GM18511 (cell line): Measurements from ENCODE around the gene FRMPD3.
A peak's percentile ranks its signal among the peaks of the same experiment; 100 is the strongest.
"Not testable (repeated sequence)": the region's sequence is repeated elsewhere in the genome, so short reads cannot be mapped to it uniquely, and the experiment has no call there.

Experiments
- ATAC-seq: cut with Tn5 transposase; IDR thresholded peaks from one replicate; pipeline ENCODE4 v1.9.1; 2021; ENCODE audit warnings: mild to moderate bottlenecking, moderate library complexity; ENCODE audit not compliant: unreplicated experiment

FRMPD3 gene

DNA sequence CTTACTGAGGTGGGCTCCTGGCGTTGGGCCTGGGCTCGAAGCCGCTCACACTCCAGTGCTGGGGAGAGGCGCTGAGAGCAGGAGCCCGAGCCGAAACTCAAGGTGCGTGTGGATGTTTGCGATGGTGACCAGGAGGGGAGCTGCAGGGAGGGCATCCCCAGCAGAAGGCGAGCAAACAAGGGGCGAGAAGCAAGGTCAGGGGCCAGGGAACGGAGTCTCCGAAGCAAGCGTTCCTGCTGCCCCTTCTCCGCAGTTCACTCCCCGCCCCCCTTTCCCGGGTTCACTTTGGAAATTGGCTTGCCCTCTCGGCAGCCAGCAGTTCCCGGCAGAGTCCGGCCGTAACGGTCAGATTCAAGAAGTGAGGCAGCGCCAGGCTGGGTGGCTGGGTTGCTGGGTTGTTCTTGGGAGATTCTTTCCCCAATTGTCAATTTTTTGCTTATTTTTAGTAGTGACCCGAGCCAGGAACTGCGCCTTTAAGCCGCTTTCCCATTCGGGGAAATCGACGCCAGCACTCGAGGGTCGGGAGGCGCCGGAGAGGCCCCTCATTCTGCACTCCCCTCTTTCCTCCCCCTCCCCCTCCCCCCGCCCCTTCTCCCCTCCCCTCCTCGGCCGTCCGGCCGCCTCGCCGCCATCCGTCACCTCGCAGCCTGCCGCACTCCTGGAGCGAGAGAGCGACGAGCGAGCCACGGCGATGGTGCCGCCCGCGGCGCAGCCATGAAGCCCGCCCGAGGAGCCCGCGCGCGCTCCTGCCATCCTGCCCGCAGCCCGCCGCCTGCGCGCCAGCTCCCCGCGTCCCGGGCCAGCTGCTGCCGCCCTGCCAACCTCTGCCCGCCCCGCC is at the start of gene FRMPD3:
TSS of gene FRMPD3 (plus strand) at position 655 of the 838 bp plus-strand sequence. CDS start 76,937 bp downstream, outside the sequence.
- no peak for ATAC-seq

DNA sequence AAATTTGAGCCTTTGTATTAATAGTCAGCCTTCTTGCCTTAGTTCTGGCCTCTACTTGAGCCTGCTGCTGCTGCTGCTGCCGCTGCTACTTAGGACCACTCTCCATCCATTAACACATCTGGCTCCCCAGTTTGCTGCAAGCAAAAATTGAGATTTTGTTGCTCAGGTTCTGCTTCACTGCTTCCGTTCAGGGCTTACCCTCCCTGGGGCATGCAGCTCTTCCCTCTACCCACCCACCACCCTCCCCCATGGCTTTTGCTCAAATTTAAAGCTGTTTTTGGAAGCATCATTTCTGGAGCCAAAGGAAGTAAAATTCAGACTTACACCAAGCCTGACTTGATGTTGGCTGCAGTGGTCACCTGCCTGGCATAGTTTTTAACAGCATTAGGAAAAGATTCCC is 28.9 kb upstream of the FRMPD3 start:
- no peak for ATAC-seq

DNA sequence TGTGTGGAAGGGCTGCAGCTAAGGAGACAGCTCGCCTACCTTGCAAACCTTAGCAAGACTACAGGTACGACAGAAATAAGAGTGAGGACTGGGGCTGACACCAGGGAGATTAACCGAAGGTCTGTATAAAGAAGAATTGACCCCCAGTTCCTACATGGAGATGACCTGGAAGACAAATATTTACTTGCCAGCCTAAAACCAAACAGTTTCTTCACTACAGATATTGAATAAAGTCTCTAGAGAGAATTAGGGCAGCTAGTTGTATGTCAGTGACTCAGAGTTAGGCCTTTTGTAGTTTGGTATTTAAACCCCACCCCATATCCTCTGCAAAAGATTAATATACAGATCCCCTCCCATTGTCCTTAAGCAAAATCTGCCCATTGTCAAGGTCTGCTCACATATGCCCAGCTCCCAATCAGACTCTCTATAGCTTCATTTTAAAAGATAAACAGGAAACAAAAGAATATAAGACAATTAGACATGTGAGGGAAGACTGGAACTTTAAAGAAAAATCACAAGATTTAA is 28.1 kb upstream of the FRMPD3 start:
- ATAC-seq: no peak

DNA sequence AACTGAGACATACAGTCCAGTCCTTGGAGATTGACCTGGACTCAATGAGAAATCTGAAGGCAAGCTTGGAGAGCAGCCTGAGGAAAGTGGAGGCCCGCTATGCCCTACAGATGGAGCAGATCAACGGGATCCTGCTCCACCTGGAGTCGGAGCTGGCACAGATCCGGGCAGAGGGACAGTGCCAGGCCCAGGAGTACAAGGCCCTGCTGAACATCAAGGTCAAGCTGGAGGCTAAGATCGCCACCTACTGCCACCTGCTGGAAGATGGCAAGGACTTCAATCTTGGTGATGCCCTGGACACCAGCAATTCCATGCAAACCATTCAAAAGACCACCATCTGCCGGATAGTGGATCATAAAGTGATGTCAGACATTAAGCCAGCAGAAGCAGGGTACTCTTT is 20.4 kb upstream of the FRMPD3 start:
- no peak for ATAC-seq

DNA sequence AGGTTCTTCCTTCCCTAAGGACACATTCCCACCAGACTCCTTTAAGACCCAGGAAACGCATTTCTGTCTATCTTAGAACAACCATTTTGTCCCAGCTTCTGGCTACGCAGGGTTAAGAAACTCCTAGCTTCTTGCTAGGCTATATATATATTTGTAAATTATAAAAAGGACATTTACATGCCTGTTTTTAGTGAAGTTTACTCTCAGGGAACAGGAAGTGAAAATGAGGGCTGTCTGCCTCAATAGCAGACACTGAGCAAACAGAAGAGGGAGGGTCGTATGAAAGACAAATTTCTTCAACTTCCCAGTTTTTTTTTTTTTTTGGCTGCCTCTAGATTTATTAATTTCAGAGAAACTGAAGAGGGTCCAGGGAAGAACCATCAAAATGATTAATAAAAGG is 9.3 kb upstream of the FRMPD3 start:
- ATAC-seq: no peak

DNA sequence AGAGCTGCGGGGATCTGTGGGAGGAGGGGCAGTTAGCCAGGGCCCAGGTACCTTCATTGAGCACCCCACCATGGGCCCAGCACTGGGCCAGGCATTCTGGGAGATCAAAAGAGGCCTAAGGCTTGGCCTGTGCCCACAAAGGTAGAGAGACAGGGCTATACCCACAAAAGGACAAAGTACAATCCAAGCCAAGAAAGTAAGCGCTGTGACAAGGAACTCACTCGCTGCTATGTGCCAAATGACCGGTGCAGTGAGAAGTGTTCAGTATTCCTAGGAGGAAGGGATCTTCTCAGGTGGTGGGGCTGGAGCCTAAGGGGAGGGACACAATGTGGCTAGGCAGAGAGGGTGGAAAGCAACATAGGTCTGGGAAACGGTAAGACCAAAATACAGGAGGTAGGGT is 8.8 kb upstream of the FRMPD3 start:
- ATAC-seq: no peak

DNA sequence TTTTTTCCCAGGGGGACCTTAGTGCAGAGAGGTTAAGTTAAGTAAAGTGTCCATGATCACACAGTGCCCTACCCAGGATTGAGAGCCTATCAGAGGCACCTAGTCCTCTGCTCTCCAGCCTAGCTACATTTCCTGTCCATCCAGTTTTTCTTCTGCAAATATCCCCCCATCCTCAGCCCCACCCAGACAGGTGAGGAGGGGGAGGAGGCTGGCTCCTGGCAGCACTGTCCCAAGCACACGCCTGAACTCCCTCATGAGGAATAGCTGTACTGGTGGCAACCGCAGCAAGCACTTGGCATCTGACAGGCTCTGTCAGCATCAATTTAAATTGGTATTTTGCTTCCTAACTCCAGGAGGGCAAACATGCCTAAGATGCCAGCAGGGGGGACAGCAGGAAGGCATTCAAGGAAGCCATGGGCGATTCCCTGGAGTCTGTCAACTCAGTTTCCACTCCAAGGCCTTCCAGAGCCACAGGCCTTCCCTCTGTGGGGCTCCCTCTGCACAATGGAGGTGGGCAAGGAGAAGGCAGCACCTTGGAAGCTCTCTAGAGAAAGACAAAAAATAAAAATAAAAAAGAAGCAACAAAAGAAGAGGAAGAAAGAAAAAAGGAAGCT is 6.4 kb upstream of the FRMPD3 start:
- no peak for ATAC-seq

DNA sequence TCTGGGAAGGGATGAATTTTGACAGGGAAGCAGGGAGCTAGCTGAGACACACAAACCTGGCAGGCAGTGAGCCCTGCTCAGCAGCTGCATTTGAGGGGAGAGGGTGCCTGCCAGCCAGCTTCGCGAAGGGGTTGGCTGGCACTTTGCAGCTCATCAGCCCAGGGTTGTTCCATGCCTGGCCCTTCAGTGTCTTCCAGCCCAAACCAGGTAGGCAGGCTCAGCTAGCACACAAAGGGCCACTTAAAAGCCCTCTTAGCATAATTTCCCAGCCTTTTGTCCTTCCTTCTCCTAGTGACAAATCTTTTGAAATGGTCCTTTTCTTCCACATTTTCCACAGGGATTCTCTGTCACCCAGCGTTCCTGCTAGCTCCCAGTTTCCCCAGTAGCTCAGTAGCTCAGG is 4.3 kb upstream of the FRMPD3 start:
- ATAC-seq: no peak

DNA sequence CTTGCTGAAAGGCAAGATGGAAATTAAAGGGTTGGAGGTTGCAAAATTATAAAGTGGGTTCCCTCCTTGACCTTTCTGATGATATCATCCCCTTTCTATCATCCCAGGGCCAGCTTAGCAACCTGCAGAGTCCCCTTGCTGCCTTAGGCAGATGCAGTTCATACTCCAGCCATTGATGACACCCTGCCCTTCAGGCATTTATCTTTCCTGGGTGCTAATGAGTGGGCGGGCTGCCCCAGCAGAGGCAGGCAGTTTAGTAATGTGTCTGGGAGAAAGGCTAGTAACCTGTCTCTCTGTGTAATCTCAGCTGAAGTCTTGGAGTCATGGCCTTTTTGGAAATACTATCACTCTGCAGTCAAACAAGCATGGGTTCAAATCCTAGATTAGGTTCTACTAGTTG is 3.8 kb upstream of the FRMPD3 start:
- no peak for ATAC-seq

DNA sequence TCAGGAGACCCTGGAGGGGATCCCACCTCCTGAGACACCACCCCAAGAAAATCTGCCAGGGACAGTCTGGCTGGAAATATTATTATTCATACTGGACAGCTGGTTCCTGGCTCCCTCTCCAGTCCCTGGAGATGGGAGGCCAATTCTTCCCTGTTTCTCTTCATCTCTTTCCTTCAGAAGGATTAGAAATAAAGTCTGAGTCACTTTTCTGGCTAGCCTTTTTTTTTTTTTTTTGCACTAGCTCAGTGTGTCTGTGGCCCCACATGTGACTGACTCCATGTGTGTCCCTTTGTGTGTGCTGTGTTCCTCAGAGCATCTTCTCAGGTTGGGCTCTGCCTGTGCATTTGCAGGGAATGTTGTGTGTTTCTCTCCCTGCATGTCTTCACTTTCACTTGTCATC is 1.8 kb upstream of the FRMPD3 start:
- no peak for ATAC-seq

DNA sequence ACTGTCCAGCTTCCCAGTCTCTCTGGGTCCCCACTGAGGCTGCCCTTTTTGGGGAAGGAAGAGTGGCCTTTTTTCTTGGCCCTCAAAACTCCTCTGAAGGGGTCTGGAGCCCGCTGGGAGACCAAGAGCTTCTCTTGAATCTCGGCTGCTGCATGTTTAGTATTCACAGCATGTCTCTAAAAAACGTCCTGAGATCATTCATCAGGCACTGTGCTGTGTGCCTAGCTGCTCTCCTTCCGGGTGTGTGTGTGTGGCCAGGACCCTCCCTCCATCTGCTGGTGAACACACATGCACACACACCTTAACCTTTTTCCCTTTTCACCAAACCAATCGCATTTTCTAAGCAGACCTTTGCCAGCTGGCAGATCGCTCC is 841 bp upstream of the FRMPD3 start:
- no peak for ATAC-seq

DNA sequence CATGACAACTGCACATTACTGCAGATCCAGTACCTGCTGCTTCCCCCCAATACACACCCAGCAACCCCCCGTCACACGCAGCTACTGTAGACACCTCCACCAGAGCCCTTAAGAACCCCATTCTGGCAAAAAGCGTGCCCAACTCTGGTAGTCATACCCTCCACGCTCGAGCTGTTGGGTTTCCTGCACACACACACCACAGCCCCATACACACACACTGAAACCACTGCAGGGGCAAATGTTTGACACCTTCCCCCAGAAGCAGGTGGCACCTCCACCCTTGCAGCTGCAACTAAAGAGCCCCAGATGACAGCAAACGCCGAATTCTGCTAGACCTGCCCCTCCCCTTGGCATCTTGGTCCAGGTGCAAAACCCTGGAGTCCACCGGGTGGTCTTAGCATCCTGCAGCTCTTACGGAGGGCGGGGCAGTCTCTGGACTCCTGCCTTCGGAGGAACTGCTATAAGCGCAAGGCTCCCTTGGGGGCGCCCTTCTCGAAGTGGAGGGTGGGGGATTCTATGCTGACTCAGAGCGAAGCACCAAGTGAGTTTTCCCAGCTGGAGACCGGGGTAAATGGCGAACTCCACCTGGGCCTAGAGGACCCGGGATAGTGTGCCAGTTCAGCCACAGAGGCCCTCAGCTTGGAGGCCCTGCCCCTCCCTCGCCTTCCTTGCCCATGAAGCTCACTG is 1.5 kb downstream of the FRMPD3 start:
- ATAC-seq: no peak

DNA sequence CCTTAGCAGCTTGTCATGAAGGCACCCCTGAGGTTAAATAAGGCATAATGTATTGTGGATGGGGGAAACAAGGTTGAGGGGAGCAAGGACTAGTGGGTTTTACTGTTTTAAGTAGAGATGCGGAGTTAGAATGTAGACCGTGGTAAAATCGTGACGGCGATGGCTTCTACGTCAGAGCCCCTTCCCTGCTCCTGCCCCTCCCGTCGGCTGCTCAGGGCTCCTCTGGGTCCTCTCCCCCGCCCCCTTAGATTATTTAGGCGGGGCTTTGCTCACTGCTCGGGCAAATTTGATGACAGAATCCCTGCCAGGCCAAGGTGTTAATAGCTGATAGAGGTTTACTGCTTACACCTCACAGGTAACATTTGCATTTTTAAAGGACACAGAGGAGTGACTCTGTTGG is 2.3 kb downstream of the FRMPD3 start:
- ATAC-seq: no peak

DNA sequence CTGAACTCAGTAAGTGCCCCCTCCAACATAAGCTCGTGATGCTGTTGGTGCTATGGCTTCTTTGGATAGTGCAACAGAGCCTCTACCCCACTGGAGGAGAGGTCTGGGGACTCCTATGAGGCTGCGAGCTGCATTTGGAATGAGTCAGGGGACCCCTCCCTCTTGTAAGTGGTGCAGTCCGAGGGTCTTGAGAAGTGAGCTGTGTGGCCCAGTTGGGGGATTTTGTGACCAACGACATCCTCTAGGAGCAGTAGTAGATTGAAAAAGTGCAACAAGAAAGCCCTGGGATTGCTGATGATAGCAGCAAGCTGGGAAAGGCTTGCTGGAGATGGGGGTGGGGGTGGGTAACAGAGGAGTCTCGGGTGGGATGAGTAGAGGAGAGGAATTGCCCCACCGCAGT is 3.1 kb downstream of the FRMPD3 start:
- no peak for ATAC-seq

DNA sequence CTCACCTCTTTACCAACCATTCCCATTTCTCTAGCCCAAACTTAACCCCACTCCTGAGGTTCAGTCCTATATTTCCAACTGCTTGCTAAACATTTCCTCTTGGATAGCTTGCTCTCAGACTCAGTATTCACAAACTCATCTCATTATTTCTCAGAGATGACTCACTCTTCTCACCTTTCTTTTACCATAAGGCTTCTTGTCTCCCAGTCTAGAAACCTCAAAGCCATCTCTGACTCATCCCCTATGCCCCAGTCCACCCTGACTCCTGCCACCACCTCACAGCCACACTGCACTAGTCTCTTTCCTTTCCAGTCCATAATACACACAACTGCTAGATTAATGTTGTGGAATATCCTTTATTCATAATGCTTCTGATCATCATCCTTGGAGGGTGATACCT is 4.8 kb downstream of the FRMPD3 start:
- ATAC-seq: peak; percentile 91

DNA sequence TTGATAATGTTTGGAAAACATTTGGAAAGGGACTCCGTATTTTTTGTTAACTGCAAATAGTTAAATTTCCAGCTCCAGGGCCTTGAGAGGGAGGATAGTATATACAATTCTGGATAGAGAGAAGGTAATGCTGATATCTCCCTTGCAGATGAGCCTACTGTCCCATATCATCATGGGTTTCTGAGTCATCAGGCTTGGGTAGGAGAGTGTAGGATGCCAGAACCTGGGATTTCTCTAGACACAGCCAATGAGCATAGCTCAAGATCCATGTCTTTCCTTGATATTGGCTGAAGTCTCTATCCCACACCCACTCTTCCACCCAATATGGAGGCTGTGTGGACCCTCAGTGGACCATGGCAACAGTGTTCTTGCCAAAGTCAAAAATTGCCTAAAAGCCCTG is 7.8 kb downstream of the FRMPD3 start:
- ATAC-seq: no peak

DNA sequence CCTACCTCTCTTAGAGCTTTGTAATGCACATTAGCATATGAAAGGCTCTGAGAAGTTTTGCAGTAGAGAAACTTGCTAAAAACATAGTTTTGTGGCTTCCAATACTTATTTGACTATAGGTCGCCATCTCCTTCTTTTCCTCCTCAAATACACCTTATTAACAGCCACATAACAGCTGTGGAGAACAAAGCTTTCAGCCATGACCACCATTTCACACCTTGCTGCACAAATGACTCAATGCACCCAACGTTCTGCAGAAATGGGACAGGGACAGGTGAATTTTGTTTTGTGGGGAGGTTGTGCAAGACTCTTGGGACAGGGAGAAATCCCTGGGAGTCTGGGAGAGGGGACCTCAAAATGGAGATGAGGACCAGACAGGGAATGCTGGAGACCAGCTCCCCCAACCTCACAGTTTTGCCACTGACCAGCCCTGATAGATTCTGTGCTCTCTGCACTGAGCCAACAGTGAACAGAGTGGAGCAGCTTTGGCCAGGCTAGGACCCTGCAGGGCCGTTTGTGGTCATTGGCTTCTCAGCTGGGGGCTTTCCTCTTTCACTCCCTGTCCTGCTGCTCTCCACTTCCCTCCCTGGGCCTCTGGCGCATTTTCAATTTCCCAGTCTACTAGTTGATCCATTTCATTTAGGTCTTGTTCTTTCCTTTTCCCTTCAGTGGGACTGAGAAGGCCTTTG is 16.6 kb downstream of the FRMPD3 start:
- peak; percentile 88 for ATAC-seq

DNA sequence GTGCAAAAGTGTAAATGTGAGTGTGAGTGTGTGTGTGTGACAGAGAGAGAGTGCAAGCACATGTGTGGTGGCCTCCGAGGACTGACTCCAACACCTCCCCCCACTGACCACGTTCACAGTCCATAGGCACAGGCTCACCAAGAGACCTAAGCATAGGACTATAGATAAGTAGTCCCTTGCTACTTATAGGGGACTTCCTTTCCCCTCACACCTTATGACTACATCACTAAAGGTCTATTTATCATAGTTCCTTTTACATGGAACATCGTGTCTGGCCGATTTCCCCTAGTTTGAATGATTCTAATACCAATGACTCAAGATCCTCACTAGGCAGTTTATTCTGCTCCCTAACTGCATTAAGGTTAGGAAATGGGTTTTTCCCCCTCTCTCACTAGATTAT is 17.8 kb downstream of the FRMPD3 start:
- no peak for ATAC-seq

DNA sequence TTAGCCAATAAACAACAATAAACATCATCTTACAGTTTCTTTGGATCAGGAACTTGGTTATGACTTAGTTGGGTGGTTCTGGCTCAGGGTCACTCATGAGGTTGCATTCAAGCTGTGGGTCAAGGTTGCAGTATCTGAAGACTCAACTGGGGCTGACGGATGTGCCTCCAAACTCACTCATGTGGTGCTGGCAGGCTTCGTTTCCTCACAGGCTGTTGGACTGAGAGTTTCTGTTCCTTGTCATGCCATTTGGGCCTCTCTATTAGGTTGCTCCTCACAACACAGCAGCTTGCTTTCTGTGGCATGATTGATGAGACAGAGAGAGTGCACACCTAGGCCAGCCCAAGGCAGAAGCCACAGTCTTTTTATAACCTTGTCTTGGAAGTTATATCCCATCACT is 20.7 kb downstream of the FRMPD3 start:
- ATAC-seq: no peak

DNA sequence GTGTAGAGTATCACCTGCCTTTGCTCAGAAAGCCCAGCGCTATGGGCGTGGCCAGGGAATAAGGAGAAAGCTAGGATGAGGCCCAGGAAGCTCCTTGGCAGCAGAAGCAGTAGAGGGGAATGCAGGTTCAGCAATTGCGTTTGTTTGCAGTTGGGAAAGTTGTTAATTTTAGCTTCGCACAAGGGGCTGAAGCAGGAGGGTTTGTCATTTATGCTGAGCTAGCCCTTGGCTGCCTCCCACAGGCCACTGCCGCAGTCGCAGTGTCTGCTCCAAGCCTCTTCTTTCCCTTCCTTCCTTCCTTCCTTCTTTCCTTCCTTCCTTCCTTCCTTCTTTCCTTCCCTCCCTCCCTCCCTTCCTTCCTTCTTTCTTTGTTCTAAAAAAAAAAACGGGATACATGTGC is 21.5 kb downstream of the FRMPD3 start:
- ATAC-seq: no peak

DNA sequence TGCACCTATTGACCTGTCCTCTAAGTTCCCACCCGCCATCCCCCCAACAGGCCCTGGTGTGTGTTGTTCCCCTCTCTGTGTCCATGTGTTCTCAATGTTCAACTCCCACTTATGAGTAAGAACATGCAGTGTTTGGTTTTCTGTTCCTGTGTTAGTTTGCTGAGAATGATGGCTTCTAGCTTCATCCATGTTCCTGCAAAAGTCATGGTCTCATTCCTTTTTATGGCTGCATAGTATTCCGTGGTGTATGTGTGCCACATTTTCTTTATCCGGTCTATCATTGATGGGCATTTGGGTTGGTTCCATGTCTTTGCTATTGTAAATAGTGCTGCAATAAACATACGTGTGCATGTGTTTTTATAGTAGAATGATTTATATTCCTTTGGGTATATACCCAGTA is 22.0 kb downstream of the FRMPD3 start:
- ATAC-seq: not testable (repeated sequence)
